ENCODE results near the gene IRAG1.

IRAG1 gene

DNA sequence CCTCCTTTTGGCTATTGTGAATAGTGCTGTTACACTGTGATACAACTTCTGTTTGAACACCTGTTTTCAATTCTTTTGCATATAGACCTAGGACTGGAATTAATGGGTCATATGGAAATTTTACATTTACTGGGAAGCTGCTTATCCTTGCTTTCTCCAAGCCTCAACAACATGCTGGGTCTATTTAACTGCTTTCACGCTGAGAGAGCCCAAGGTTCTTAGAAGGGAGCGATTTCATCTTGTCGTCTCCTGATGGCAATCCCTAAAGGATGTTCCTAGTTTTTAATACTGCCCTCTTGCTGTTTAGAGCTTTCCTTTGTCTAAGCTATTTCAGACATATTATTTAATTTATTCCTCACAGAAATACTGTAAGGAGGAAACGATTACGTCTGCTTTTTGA, 15.5 kb downstream of the IRAG1 start:
- Histone ChIP-seq H3K36me3 (replicated peaks) (no peaks in the 10 kb centered on the region), H3K4me3 (ENCODE audit: low read depth, low read length) (no peak overlapping the region), H3K27ac (no peak overlapping the region), H3K27me3 (replicated peaks) (no peaks in the 10 kb centered on the region)
- TF ChIP-seq, protein P1, sequence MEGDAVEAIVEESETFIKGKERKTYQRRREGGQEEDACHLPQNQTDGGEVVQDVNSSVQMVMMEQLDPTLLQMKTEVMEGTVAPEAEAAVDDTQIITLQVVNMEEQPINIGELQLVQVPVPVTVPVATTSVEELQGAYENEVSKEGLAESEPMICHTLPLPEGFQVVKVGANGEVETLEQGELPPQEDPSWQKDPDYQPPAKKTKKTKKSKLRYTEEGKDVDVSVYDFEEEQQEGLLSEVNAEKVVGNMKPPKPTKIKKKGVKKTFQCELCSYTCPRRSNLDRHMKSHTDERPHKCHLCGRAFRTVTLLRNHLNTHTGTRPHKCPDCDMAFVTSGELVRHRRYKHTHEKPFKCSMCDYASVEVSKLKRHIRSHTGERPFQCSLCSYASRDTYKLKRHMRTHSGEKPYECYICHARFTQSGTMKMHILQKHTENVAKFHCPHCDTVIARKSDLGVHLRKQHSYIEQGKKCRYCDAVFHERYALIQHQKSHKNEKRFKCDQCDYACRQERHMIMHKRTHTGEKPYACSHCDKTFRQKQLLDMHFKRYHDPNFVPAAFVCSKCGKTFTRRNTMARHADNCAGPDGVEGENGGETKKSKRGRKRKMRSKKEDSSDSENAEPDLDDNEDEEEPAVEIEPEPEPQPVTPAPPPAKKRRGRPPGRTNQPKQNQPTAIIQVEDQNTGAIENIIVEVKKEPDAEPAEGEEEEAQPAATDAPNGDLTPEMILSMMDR (IDR thresholded peaks at IDR 0.05; ENCODE audit: low read depth, low read length, missing control alignments) = no peak
- no peak for DNase-seq
- in situ Hi-C loops (cut with HindIII; ENCODE audit: low pct_ligation_motif_present, low sequenced_read_pairs) = no loop called here

- TF ChIP-seq, protein P1 (IDR thresholded peaks at IDR 0.05; ENCODE audit: low read depth, low read length, missing control alignments) = no peak
- Histone ChIP-seq H3K27ac (no peak overlapping the region), H3K27me3 (replicated peaks) (no peaks in the 10 kb centered on the region), H3K36me3 (replicated peaks) (no peaks in the 10 kb centered on the region), H3K4me3 (ENCODE audit: low read depth, low read length) (no peak overlapping the region)
- in situ Hi-C loops (cut with HindIII; ENCODE audit: low pct_ligation_motif_present, low sequenced_read_pairs) = no loop called here
- DNase-seq = no peak
Measured at GRCh38 chr11:10676919-10677318, 16.6 kb downstream of the IRAG1 start.

GRCh38 chr11:10674911-10675440, 18.6 kb downstream of the IRAG1 start:
- H3K27me3 ChIP-seq (replicated peaks) = no peaks in the 10 kb centered on the region
- in situ Hi-C loops (cut with HindIII; ENCODE audit: low pct_ligation_motif_present, low sequenced_read_pairs) = no loop called here
- H3K27ac ChIP-seq = no peak overlapping the region
- no peaks in the 10 kb centered on the region for H3K36me3 ChIP-seq (replicated peaks)
- no peak overlapping the region for H3K4me3 ChIP-seq (ENCODE audit: low read depth, low read length)
- TF ChIP-seq, protein P1 (IDR thresholded peaks at IDR 0.05; ENCODE audit: low read depth, low read length, missing control alignments) = no peak
- no peak for DNase-seq

DNA sequence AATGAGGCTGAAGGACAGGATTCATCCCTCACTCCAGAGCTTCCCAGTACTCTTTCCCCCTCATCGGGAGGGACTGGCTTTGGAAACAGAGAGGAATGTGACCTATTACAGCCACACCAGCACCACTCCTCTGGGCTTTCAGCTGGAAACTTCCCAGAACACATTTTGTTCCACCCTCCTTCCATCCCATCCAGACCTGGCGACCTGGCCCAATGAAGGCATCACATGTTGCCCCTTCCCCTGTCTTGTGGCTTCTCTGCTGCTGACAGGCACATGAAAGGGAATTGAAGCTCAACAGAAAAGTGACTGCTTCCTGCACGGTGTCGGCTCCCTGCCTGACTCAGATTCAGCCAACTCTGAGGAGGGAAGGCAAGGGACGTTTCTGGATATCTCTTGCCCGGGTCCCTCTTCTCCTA, 19.1 kb downstream of the IRAG1 start:
- TF ChIP-seq, protein P1 (IDR thresholded peaks at IDR 0.05; ENCODE audit: low read depth, low read length, missing control alignments) = no peak
- Histone ChIP-seq H3K27ac (no peak overlapping the region), H3K27me3 (replicated peaks) (no peaks in the 10 kb centered on the region), H3K4me3 (ENCODE audit: low read depth, low read length) (no peak overlapping the region), H3K36me3 (replicated peaks) (no peaks in the 10 kb centered on the region)
- no peak for DNase-seq
- in situ Hi-C loops (cut with HindIII; ENCODE audit: low pct_ligation_motif_present, low sequenced_read_pairs) = no loop called here

DNA sequence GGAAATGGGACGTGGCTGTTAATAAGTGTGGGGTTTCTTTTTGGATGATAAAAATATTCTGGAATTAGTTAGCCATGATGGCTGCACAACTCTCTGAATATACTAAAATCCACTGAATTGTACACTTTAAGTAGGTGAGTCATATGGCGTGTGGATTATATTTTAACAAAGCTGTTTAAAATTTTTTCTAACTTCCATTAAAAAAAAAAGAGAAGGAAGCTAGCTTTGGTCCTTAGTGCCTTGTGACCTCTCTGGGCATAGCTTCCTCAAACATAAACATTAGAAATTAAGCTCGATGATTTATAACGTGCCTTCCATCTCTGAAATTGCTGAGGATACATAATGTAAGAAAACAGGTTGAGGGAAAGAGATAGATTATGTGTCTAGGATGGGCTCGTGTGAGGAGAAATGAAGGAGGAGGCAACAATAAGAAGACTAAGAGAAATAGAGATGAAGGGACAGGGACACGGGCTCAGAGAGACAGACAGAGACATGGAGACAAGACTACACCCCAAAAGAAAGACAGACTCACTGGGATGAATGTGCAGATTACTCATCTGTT, 20.0 kb downstream of the IRAG1 start:
- Histone ChIP-seq H3K36me3 (replicated peaks) (no peaks in the 10 kb centered on the region), H3K27me3 (replicated peaks) (no peaks in the 10 kb centered on the region), H3K27ac (no peak overlapping the region), H3K4me3 (ENCODE audit: low read depth, low read length) (no peak overlapping the region)
- DNase-seq = no peak
- TF ChIP-seq, protein P1 (IDR thresholded peaks at IDR 0.05; ENCODE audit: low read depth, low read length, missing control alignments) = no peak
- in situ Hi-C loops (cut with HindIII; ENCODE audit: low pct_ligation_motif_present, low sequenced_read_pairs) = no loop called here

DNA sequence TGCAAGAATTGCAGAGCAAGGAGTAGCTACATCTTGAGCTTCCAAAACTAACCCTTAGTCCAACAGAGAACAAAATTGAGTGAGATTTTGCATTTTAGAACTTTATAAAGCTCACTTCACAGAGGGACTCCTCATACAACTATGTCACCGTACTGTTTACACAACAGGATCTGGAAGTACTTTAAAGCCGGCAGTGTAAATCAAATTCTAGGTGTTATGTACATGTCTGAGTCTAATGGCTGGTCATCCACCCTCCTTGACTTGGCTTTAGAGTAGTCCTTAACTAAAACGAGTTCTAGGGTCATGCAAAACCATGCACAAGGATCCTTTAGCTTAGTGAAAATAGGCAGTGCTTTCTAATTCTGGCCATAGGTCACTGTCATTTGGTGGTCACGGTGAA, 23.5 kb downstream of the IRAG1 start:
- no peak overlapping the region for H3K27ac ChIP-seq
- in situ Hi-C loops (cut with HindIII; ENCODE audit: low pct_ligation_motif_present, low sequenced_read_pairs) = no loop called here
- TF ChIP-seq, protein P1 (IDR thresholded peaks at IDR 0.05; ENCODE audit: low read depth, low read length, missing control alignments) = no peak
- no peak overlapping the region for H3K4me3 ChIP-seq (ENCODE audit: low read depth, low read length)
- no peak for DNase-seq
- no peaks in the 10 kb centered on the region for H3K27me3 ChIP-seq (replicated peaks)
- H3K36me3 ChIP-seq (replicated peaks) = no peaks in the 10 kb centered on the region

Measured in brain microvascular endothelial cell (primary cell).